ENCODE results near the gene FUOM. TPM values are rescaled to one million over a fixed set of nuclear protein-coding genes. Genes with fewer than 3 reads are reported as not detected.

FUOM gene
- total and polyA plus RNA-seq, 2 donors (not counting 3 experiments of a cell fraction or from before 2014, with no cell fraction given) = 17.4 to 33.9 TPM

DNA sequence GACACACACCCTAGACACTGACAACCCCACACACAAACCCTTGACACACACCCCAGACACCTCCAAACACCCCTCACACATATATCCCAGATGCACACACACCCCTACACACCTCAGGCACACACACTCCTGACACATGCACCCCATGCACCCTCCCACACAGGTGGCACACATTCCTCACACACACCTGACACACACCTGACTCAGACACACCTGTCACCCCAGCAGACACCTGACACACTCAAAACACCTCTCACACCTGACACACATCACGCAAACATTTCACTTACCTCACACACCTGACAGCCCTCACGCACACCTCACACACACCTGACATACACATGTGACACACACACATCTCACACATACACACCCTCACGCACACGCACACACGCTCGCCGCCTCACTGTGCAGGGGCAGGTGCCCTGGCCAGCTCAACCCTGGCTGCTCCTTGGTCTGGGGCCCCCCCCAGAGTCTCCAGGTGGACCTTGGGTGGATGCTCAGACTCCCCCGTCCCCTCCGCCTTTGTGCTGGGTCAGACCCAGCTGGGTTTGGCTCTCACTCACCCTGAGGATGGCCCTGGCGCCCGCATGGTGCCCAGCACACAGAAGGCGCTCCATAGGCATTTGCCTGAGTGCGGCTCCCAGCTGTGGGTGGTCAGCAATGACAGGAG lies 18.0 kb downstream of the FUOM start:
- no peak overlapping the region for H3K4me2 ChIP-seq (ENCODE audit: insufficient read depth, low read length)
- H3K27me3 ChIP-seq (ENCODE audit: control insufficient read depth in 2 of 2, insufficient read depth in 2 of 2, low read length in 2 of 2) = peaks cover 10 to 25% of the 10 kb centered on the region in 2 experiments
- no peaks in the 10 kb centered on the region for H3K79me2 ChIP-seq (ENCODE audit: control insufficient read depth, insufficient read depth, low read length)
- no peaks in the 10 kb centered on the region for H3K36me3 ChIP-seq (ENCODE audit: control insufficient read depth in 2 of 2, extremely low read depth in 1 of 2, insufficient read depth in 2 of 2, low read length in 2 of 2)
- no peak overlapping the region for H3K27ac ChIP-seq (ENCODE audit: insufficient read depth, low read depth, low read length)
- intact Hi-C loops (cut with micrococcal nuclease) = no loop called here
- BruUV-seq (replicated peaks) = no TSS peak
- TF ChIP-seq, protein P1, sequence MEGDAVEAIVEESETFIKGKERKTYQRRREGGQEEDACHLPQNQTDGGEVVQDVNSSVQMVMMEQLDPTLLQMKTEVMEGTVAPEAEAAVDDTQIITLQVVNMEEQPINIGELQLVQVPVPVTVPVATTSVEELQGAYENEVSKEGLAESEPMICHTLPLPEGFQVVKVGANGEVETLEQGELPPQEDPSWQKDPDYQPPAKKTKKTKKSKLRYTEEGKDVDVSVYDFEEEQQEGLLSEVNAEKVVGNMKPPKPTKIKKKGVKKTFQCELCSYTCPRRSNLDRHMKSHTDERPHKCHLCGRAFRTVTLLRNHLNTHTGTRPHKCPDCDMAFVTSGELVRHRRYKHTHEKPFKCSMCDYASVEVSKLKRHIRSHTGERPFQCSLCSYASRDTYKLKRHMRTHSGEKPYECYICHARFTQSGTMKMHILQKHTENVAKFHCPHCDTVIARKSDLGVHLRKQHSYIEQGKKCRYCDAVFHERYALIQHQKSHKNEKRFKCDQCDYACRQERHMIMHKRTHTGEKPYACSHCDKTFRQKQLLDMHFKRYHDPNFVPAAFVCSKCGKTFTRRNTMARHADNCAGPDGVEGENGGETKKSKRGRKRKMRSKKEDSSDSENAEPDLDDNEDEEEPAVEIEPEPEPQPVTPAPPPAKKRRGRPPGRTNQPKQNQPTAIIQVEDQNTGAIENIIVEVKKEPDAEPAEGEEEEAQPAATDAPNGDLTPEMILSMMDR (IDR thresholded peaks at IDR 0.05; ENCODE audit: extremely low read depth in 1 of 2, insufficient read depth in 1 of 2, low read depth in 1 of 2, low read length in 2 of 2) = no peak
- no peak for TF ChIP-seq MYC (IDR thresholded peaks at IDR 0.05; ENCODE audit: low read depth, low read length)
- TF ChIP-seq MAX (IDR thresholded peaks at IDR 0.05; ENCODE audit: insufficient read depth, insufficient read length) = no peak
- no peak for TF ChIP-seq JUN (IDR thresholded peaks at IDR 0.05; ENCODE audit: borderline replicate concordance, insufficient read depth, insufficient read length, low read depth)
- TF ChIP-seq POLR2A (IDR thresholded peaks at IDR 0.05; ENCODE audit: low read depth, low read length) = no peak
- no peak for TF ChIP-seq GATA2 (IDR thresholded peaks at IDR 0.05; ENCODE audit: insufficient read depth, insufficient read length, low read depth, low read length)
- TF ChIP-seq FOS (IDR thresholded peaks at IDR 0.05; ENCODE audit: borderline replicate concordance, insufficient read depth, low read length) = no peak
- no peak for TF ChIP-seq POLR2AphosphoS5 (IDR thresholded peaks at IDR 0.05; ENCODE audit: insufficient read depth, low read depth, low read length)
- no peak for TF ChIP-seq EZH2 (IDR thresholded peaks at IDR 0.05; ENCODE audit: borderline replicate concordance, low read depth, low read length, severe bottlenecking)
- ChIA-PET CTCF (interaction anchor here (1.6 kb wide), 1 partner anchor 10 kb away, joined by 7 read pairs; no protein-coding TSS in a partner anchor), POLR2A (no interaction called here)
- FAIRE-seq (no peak), DNase-seq (ENCODE audit: low read depth, low spot score) (no peak)
- H3K9me3 ChIP-seq (replicated peaks; ENCODE audit: control insufficient read depth, insufficient read depth, low read length) = no peaks in the 10 kb centered on the region
- dilution Hi-C loops (cut with MboI; ENCODE audit: extremely low pct_ligation_motif_present, low sequenced_read_pairs) = no loop called here
- no peak overlapping the region for H2AFZ ChIP-seq (ENCODE audit: low read depth, low read length)
- H3K4me1 ChIP-seq (ENCODE audit: control insufficient read depth, extremely low read depth, insufficient read depth, low read length) = no peaks in the 10 kb centered on the region
- no peak overlapping the region for H3K4me3 ChIP-seq (replicated peaks in 1 of 3; ENCODE audit: insufficient read depth in 1 of 3, low read depth in 1 of 3, low read length in 3 of 3)
- H3K9me1 ChIP-seq (replicated peaks; ENCODE audit: control insufficient read depth, extremely low read depth, insufficient read depth, low read length) = no peaks in the 10 kb centered on the region
- no peak overlapping the region for H3K9ac ChIP-seq (replicated peaks; ENCODE audit: extremely low read depth, insufficient read depth, low read length)
- H4K20me1 ChIP-seq (replicated peaks; ENCODE audit: control insufficient read depth, extremely low read depth, insufficient read depth, low read length) = no peaks in the 10 kb centered on the region

All from endothelial cell of umbilical vein (primary cell).